Renal cortex interstitium (tissue), 11 donors: ENCODE data around the gene FOSL2. TPM values are rescaled to one million over a fixed set of nuclear protein-coding genes. Genes with fewer than 3 reads are reported as not detected.

Source experiments
- DNase-seq, 11 donors: peaks; one replicate each; pipeline ENCODE4 v3.0.0-alpha.2; 2013; ENCODE audit warnings: low read depth in 9 of 11, low spot score in 4 of 11; ENCODE audit errors: extremely low read depth in 1 of 11
- polyA plus RNA-seq, 3 donors: library from polyadenylated mRNA; unstranded; fragments of 120-200 nt; gene quantifications; one replicate each; pipeline ENCODE4 v1.2.1, GENCODE V29; 2013; ENCODE audit not compliant: insufficient read length in 3 of 3

The FOSL2 gene
- polyA plus RNA-seq, 3 donors = 21.2 to 45.5 (median 24.4) TPM

DNA sequence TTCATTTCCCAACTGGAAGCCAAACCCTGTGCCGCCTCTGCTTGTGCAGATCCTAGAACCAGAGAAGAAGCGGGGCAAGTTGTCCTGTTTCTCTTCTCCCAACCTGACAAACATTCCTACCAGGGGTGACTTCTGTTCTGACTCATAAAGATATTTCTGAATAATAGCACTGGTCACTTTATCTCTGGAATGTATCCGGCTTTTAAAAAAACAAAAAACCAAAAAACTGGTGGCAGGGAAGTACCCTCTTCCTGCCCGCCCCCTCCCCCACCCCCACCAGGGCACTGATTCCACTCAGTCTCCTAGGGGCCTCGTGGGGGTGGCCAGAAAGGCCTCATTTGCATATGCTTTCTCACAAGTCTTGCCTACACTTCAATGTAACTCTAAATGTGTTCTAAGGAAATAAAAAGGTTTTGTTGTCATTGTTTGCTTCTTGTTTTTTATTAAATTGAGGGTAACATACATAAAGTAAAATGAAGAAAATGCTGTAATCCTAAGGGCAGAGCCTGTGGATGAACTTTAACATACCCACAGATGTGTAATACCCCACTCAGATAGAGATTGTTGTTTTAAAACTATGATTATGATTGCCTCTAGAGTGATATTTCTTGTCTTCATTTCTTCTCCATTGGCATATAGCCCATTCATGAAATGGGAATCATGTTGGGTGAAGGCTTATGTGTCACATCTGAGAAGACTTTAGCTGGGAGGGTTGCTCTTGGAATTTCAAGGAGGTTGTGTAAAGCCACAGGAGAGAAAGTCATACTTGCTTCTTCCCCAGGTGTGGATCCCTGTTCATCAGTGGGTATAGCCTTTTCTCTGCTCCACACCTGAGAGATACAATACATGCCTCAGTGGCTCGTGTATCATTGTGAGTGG, 5.3 kb upstream of the FOSL2 start:
- no peak for DNase-seq

GRCh38 chr2:28389399-28390240, 3.0 kb upstream of the FOSL2 start:
- no peak for DNase-seq

DNA sequence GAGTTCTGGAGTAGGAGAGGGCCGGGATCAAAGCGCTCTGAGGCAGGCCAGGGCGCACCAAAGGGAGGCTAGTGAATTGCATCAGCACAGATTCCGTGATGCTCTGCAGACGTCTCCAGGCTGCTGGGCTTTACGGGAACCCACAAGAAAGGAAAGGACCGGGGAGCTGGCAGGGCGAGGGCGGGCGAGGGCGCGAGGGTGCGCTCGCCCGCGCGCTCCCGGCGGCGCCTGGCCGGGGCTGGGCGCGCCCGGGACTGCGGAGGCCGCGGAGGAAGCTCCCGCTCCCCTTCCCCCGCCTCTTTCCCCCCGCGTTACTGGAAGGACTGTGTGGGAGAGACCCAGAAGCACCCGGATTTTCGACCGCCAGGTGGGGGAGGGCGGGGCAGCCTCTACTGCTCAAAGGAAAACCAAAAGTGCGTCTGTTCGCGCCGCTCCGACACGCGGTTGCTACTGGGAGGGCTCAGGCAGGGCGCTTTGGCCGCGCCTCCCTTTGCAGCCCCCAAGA, 2.4 kb upstream of the FOSL2 start:
- peak in 4 of 11 donors; percentile 57 to 71 (median 64) for DNase-seq

DNA sequence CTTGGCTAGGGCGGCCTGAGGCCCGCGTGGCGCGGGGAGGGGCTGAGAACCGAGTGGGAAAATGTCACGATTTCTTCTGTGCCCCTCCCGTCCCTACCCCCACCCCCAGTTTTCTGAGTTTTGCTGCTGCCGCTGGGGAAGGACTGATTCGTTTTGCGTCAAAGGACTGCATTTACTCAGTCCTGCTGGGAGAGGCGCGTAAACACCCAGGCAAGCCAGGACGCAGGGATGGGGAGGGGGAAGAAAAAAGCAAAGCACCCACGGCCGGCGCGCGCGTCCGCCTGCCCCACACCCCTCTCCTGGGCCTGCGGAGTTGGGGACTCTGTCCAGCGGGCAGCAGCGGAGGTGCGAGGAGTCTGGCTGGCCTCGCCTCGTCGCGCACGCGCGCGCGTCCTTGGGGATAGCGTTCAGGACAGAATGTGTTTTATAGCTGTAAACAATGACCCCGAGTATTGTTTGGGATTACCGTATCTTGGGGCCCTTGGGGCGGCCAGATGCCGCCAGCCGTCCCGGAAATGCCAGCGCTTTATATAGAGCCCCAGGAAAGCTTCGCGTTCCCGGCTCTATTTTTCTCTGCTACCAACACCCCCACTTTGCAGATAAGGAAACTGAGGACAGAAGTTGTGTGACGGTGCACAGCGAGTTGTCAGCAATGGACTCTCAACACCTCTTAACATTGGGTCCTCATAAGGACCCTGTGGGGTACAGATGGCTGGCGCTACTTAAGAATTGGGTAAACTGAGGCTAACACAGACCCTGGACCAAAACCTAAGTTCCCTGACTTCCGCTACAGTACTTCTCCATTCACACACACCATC, 1.7 kb upstream of the FOSL2 start:
- no peak for DNase-seq

- DNase-seq = peak in 3 of 11 donors; percentile 47 to 68 (median 54)
Measured at GRCh38 chr2:28391564-28392296, 928 bp upstream of the FOSL2 start.

- peak in 2 of 11 donors; percentile 62 for DNase-seq
Measured at GRCh38 chr2:28393114-28393836, 617 bp downstream of the FOSL2 start.

GRCh38 chr2:28394331-28394877, 1.7 kb downstream of the FOSL2 start:
- no peak for DNase-seq

DNA sequence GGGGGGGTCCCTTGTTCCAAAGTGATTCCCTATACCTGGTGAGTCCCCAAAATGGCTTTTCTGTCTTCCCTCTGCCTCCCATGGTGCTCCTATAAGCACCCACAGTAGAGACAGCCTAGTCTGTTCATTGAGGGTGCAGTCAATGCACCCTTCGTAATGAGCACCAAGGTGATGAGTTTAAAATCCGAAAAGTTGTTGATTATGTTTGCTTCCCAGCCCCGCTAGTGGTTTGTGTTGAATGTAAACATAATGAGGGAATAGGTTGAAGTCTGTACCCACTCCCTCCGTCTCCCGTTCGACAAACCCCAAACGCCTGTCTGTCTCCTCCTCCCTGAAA, 2.3 kb downstream of the FOSL2 start:
- no peak for DNase-seq

- DNase-seq = no peak
Measured at GRCh38 chr2:28395334-28396061, 2.8 kb downstream of the FOSL2 start.

GRCh38 chr2:28397043-28397381, 4.4 kb downstream of the FOSL2 start:
- no peak for DNase-seq

GRCh38 chr2:28398101-28398834, 5.6 kb downstream of the FOSL2 start:
- DNase-seq = no peak

DNA sequence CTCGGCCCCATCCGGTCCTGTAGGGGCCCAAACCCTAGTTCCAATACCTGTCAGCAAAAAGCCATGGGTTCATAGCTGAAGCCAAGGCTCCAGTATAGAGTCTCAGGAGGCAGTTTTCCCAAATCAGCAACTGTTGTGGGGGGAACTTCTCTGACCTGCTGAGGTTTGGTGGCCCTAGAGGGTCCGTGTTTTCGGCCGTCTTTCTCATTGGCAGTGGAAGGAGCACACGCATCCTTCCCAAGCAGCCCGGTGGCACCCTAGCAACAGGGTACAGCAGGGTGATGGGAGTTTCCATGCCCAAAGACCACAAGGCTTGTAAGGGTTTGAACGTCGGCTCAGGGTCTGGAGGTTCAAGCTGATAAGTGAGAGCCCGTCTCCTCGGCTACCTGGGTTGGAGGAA, 6.6 kb downstream of the FOSL2 start:
- no peak for DNase-seq

DNA sequence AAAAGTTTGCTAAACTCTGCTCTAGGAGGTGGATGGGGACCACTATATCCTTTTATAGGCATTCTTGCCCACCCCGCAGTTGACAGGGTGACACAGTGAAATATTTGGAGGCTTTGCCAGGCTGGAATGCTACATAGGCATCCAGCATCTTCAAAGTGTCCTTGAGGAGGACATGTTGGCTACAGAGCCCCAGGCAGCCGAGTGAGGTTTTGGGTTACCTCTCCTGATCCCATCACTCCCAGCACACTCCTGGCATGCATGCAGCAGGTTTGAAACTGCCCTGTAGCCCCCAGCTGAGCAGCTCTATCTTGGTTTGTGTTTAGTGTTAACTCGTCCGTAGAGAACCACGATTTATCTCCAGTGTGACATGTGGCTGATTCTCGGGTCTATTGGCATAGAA, 7.3 kb downstream of the FOSL2 start:
- no peak for DNase-seq

DNA sequence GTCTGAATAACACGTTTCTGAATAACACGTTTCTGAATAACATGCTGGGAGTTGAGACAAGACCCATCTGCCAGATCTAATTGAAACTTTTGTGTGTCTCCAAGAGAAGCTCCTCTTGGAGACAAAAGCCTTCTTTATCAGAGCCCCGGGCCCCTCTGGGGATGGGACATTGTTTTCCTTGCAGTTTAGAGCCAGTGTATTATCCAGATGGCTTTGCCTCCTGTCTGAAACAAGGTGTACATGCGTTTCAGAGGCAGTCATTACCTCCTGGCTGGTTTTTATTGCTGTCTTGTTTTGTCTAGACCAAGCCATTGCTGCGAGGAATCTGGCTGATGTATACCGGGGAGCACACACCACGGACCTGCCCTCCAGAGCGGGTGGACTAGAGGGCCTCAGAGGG, 7.8 kb downstream of the FOSL2 start:
- no peak for DNase-seq

GRCh38 chr2:28400921-28401320, 8.3 kb downstream of the FOSL2 start:
- DNase-seq = no peak

- no peak for DNase-seq
Measured at GRCh38 chr2:28401411-28401810, 8.8 kb downstream of the FOSL2 start.
